Activated T-cell treated with anti-CD3 and anti-CD28 coated beads, Interleukin-2, amount 50 U/mL, for 72 hours (primary cell): ENCODE results near the gene DIS3L2. TPM values are rescaled to one million over a fixed set of nuclear protein-coding genes. Genes with fewer than 3 reads are reported as not detected.

ENCODE experiments used
- ATAC-seq, 2 donors: fragments of 150-1000 bp; cut with Tn5 transposase; replicated peaks in 1 of 2; 2 replicates each; pipeline ENCODE4 v1.10.0; 2021; ENCODE audit warnings: moderate library complexity in 2 of 2, mild to moderate bottlenecking in 1 of 2
- DNase-seq, 2 donors: peaks; one replicate each; pipeline ENCODE4 v3.0.0; 2021 to 2022; ENCODE audit warnings: mixed read lengths in 1 of 2
- H3K27ac Mint-ChIP-seq: one replicate; pipeline ENCODE4 v1.8.0; 2022; ENCODE audit warnings: mild to moderate bottlenecking, moderate library complexity, mixed read lengths
- H3K27me3 Mint-ChIP-seq: one replicate; pipeline ENCODE4 v1.8.0; 2022; ENCODE audit warnings: low read depth, mixed read lengths
- H3K36me3 Mint-ChIP-seq, 2 donors: one replicate each; pipeline ENCODE4 v1.8.0; 2022; ENCODE audit warnings: mixed read lengths in 2 of 2, mild to moderate bottlenecking in 1 of 2; ENCODE audit not compliant: insufficient read depth in 2 of 2
- H3K4me1 Mint-ChIP-seq: one replicate; pipeline ENCODE4 v1.8.0; 2022; ENCODE audit warnings: low read depth, mixed read lengths
- H3K4me3 Mint-ChIP-seq, 2 donors: one replicate each; pipeline ENCODE4 v1.8.0; 2022; ENCODE audit warnings: mild to moderate bottlenecking in 2 of 2, mixed read lengths in 2 of 2, moderate library complexity in 2 of 2
- H3K9me3 Mint-ChIP-seq, 2 donors: one replicate each; pipeline ENCODE4 v1.8.0; 2022; ENCODE audit warnings: mixed read lengths in 2 of 2
- total RNA-seq, 2 donors: library from RNA; stranded (reverse); gene quantifications; one replicate each; pipeline ENCODE4 v1.2.3, GENCODE V29; 2022

Gene DIS3L2
- total RNA-seq, 2 donors from 2014 or later: 28.8 to 38.3 TPM

- Mint-ChIP-seq H3K4me1 (no peaks in the 10 kb centered on the region), H3K27ac (no peak overlapping the region), H3K4me3 (no peak overlapping the region), H3K9me3 (no peaks in the 10 kb centered on the region), H3K27me3 (no peaks in the 10 kb centered on the region), H3K36me3 (peaks cover 2 to 10% of the 10 kb centered on the region in 2 donors)
- DNase-seq (no peak), ATAC-seq (no peak)
These were observed 298.6 kb downstream of the DIS3L2 start for GRCh38 chr2:232260075-232260474.

GRCh38 chr2:232261776-232262175, 300.3 kb downstream of the DIS3L2 start:
- no peak overlapping the region for H3K27ac Mint-ChIP-seq
- ATAC-seq (no peak), DNase-seq (no peak)
- no peaks in the 10 kb centered on the region for H3K9me3 Mint-ChIP-seq
- H3K27me3 Mint-ChIP-seq: no peaks in the 10 kb centered on the region
- H3K36me3 Mint-ChIP-seq: peaks cover 2 to 10% of the 10 kb centered on the region in 2 donors
- H3K4me3 Mint-ChIP-seq: no peak overlapping the region
- no peaks in the 10 kb centered on the region for H3K4me1 Mint-ChIP-seq

- no peak for ATAC-seq
- H3K4me3 Mint-ChIP-seq: no peak overlapping the region
- H3K36me3 Mint-ChIP-seq: peaks cover 2 to 10% of the 10 kb centered on the region in 2 donors
- no peaks in the 10 kb centered on the region for H3K27me3 Mint-ChIP-seq
- no peaks in the 10 kb centered on the region for H3K9me3 Mint-ChIP-seq
- DNase-seq: no peak
- H3K4me1 Mint-ChIP-seq: no peaks in the 10 kb centered on the region
- H3K27ac Mint-ChIP-seq: no peak overlapping the region
These were observed 301.8 kb downstream of the DIS3L2 start for GRCh38 chr2:232263295-232263694.

GRCh38 chr2:232264081-232264480, 302.6 kb downstream of the DIS3L2 start:
- no peaks in the 10 kb centered on the region for H3K4me1 Mint-ChIP-seq
- H3K9me3 Mint-ChIP-seq: no peaks in the 10 kb centered on the region
- DNase-seq (no peak), ATAC-seq (no peak)
- H3K4me3 Mint-ChIP-seq: no peak overlapping the region
- H3K27ac Mint-ChIP-seq: no peak overlapping the region
- H3K36me3 Mint-ChIP-seq: peaks cover 2 to 7% of the 10 kb centered on the region in 2 donors
- no peaks in the 10 kb centered on the region for H3K27me3 Mint-ChIP-seq

- no peaks in the 10 kb centered on the region for H3K27me3 Mint-ChIP-seq
- H3K4me3 Mint-ChIP-seq: no peak overlapping the region
- no peak overlapping the region for H3K27ac Mint-ChIP-seq
- no peaks in the 10 kb centered on the region for H3K9me3 Mint-ChIP-seq
- no peak for DNase-seq
- no peaks in the 10 kb centered on the region for H3K4me1 Mint-ChIP-seq
- peaks cover 2 to 6% of the 10 kb centered on the region in 2 donors for H3K36me3 Mint-ChIP-seq
- ATAC-seq: no peak
These were observed 303.8 kb downstream of the DIS3L2 start for GRCh38 chr2:232265329-232265728.

- DNase-seq (no peak), ATAC-seq (no peak)
- no peak overlapping the region for H3K4me3 Mint-ChIP-seq
- no peaks in the 10 kb centered on the region for H3K9me3 Mint-ChIP-seq
- H3K27ac Mint-ChIP-seq: no peak overlapping the region
- no peaks in the 10 kb centered on the region for H3K27me3 Mint-ChIP-seq
- H3K4me1 Mint-ChIP-seq: no peaks in the 10 kb centered on the region
- no peaks in the 10 kb centered on the region for H3K36me3 Mint-ChIP-seq
These were observed 307.2 kb downstream of the DIS3L2 start for GRCh38 chr2:232268636-232269165.

GRCh38 chr2:232269867-232270266, 308.4 kb downstream of the DIS3L2 start:
- Mint-ChIP-seq H3K27ac (no peak overlapping the region), H3K36me3 (no peaks in the 10 kb centered on the region), H3K4me3 (no peak overlapping the region), H3K4me1 (no peaks in the 10 kb centered on the region), H3K27me3 (no peaks in the 10 kb centered on the region), H3K9me3 (no peaks in the 10 kb centered on the region)
- DNase-seq (no peak), ATAC-seq (no peak)

GRCh38 chr2:232273903-232274643, 312.6 kb downstream of the DIS3L2 start:
- H3K4me3 Mint-ChIP-seq: no peak overlapping the region
- H3K36me3 Mint-ChIP-seq: peaks cover 0 to 2% of the 10 kb centered on the region in 2 donors
- no peaks in the 10 kb centered on the region for H3K27me3 Mint-ChIP-seq
- no peak overlapping the region for H3K27ac Mint-ChIP-seq
- no peak for ATAC-seq
- H3K9me3 Mint-ChIP-seq: peaks cover under 1 to 3% of the 10 kb centered on the region in 2 donors
- no peak for DNase-seq
- no peaks in the 10 kb centered on the region for H3K4me1 Mint-ChIP-seq

GRCh38 chr2:232275670-232276069, 314.2 kb downstream of the DIS3L2 start:
- DNase-seq (no peak), ATAC-seq (no peak)
- H3K4me3 Mint-ChIP-seq: no peak overlapping the region
- H3K4me1 Mint-ChIP-seq: no peaks in the 10 kb centered on the region
- H3K27ac Mint-ChIP-seq: no peak overlapping the region
- no peaks in the 10 kb centered on the region for H3K27me3 Mint-ChIP-seq
- peaks cover 0 to 9% of the 10 kb centered on the region in 2 donors for H3K36me3 Mint-ChIP-seq
- H3K9me3 Mint-ChIP-seq: peaks cover 3% of the 10 kb centered on the region in 2 donors

- Mint-ChIP-seq H3K9me3 (peaks cover 3% of the 10 kb centered on the region in 2 donors), H3K36me3 (peaks cover 0 to 10% of the 10 kb centered on the region in 2 donors), H3K4me1 (no peaks in the 10 kb centered on the region), H3K4me3 (no peak overlapping the region), H3K27ac (no peak overlapping the region), H3K27me3 (no peaks in the 10 kb centered on the region)
- DNase-seq (no peak), ATAC-seq (no peak)
These were observed 314.7 kb downstream of the DIS3L2 start for GRCh38 chr2:232276084-232276732.

GRCh38 chr2:232276733-232277313, 315.3 kb downstream of the DIS3L2 start:
- Mint-ChIP-seq H3K9me3 (peaks cover 3% of the 10 kb centered on the region in 2 donors), H3K27ac (no peak overlapping the region), H3K4me1 (no peaks in the 10 kb centered on the region), H3K36me3 (peaks cover 0 to 10% of the 10 kb centered on the region in 2 donors), H3K4me3 (no peak overlapping the region), H3K27me3 (no peaks in the 10 kb centered on the region)
- no peak for ATAC-seq
- no peak for DNase-seq

GRCh38 chr2:232278534-232278933, 317.0 kb downstream of the DIS3L2 start:
- H3K27me3 Mint-ChIP-seq: no peaks in the 10 kb centered on the region
- H3K4me3 Mint-ChIP-seq: no peak overlapping the region
- peaks cover 4% of the 10 kb centered on the region for H3K4me1 Mint-ChIP-seq
- ATAC-seq (no peak), DNase-seq (no peak)
- H3K27ac Mint-ChIP-seq: peak overlapping the region; percentile 34
- peaks cover 0 to 10% of the 10 kb centered on the region in 2 donors for H3K36me3 Mint-ChIP-seq
- peaks cover 3% of the 10 kb centered on the region in 2 donors for H3K9me3 Mint-ChIP-seq

- no peak overlapping the region for H3K27ac Mint-ChIP-seq
- ATAC-seq: no peak
- peaks cover 0 to 10% of the 10 kb centered on the region in 2 donors for H3K36me3 Mint-ChIP-seq
These were observed 318.8 kb downstream of the DIS3L2 start for GRCh38 chr2:232280341-232280740.

More at GRCh38 chr2:232280341-232280740, 318.8 kb downstream of the DIS3L2 start:
- Mint-ChIP-seq H3K27me3 (no peaks in the 10 kb centered on the region), H3K4me3 (no peak overlapping the region), H3K9me3 (peaks cover 3% of the 10 kb centered on the region in 2 donors), H3K4me1 (peaks cover 20% of the 10 kb centered on the region)
- no peak for DNase-seq
